PC-9 (cell line): Measurements from ENCODE around the gene PACSIN1.

Experiments used
- CTCF ChIP-seq: fragments of 200-600 bp; sonication (generic); conservative IDR thresholded peaks from 2 replicates; pipeline ENCODE4 v1.6.1; 2017; ENCODE audit warnings: mixed run types, antibody characterized with exemption, mild to moderate bottlenecking, moderate library complexity
- EZH2 ChIP-seq: fragments of 200-600 bp; sonication (generic); IDR thresholded peaks from 2 replicates; pipeline ENCODE4 v1.8.0; 2017; ENCODE audit warnings: antibody characterized with exemption, low read depth

- no peak for TF ChIP-seq CTCF
- TF ChIP-seq EZH2: no peak
Observed at GRCh38 chr6:34487536-34487935, 21.7 kb downstream of the PACSIN1 start.
